ENCODE data around the gene FKBP2. TPM values are rescaled to one million over a fixed set of nuclear protein-coding genes. Genes with fewer than 3 reads are reported as not detected.

Gene FKBP2
- total RNA-seq, 1 experiment from 2014 or later = 41.0 TPM

- no peak overlapping the region for H4K8ac ChIP-seq (replicated peaks; ENCODE audit: insufficient read length, low read depth, low read length)
- H3K36me3 Mint-ChIP-seq (ENCODE audit: insufficient read depth in 1 of 3, low read depth in 3 of 3) = peaks cover 0 to 15% (median 14%) of the 10 kb centered on the region in 3 experiments; a peak in 4 of 7 replicates
- no peak overlapping the region for H3K18ac ChIP-seq (ENCODE audit: insufficient read length, low read depth, low read length)
- H2AFZ ChIP-seq (ENCODE audit: low read length) = no peak overlapping the region
- H2BK5ac ChIP-seq (ENCODE audit: insufficient read length, low read length) = no peak overlapping the region
- peaks cover 17% of the 10 kb centered on the region for H3K23me2 ChIP-seq (ENCODE audit: insufficient read length, low read depth, low read length, poor library complexity, severe bottlenecking)
- H2BK120ac ChIP-seq (ENCODE audit: low read depth, low read length, poor library complexity, severe bottlenecking) = no peak overlapping the region
- no peak overlapping the region for H3K27ac ChIP-seq (ENCODE audit: insufficient read length, low read depth, low read length)
- H2AK5ac ChIP-seq (ENCODE audit: insufficient read length, low read length) = no peak overlapping the region
- H3K4me1 ChIP-seq (ENCODE audit: insufficient read depth, low read length) = 0 out of 2 replicates have a peak, but pooled peaks cover 3% of the 10 kb centered on the region
- H3K4ac ChIP-seq (ENCODE audit: low read depth, low read length) = no peak overlapping the region
- peak overlapping the region; percentile 50 for H3K4me2 ChIP-seq (ENCODE audit: insufficient read depth, insufficient read length, low read length)
- H3K79me1 ChIP-seq (ENCODE audit: insufficient read depth, low read depth, low read length, poor library complexity, severe bottlenecking) = no peaks in the 10 kb centered on the region
- WGBS (ENCODE audit: extremely low coverage, insufficient read length, low lambda C conversion rate) = no CpG with 5 or more reads among the region's 22 CpGs
- no peak overlapping the region for H2BK12ac ChIP-seq (ENCODE audit: insufficient read length, low read depth, low read length)
- H4K5ac ChIP-seq (ENCODE audit: insufficient read length, low read depth, low read length) = no peak overlapping the region
- H3K9me3 ChIP-seq (ENCODE audit: control insufficient read depth, low read depth, low read length) = no peaks in the 10 kb centered on the region
- no peak overlapping the region for H3K9ac ChIP-seq (ENCODE audit: extremely low read depth, insufficient read length, low read length)
- no peak for TF ChIP-seq CTCF (conservative IDR thresholded peaks at IDR 0.05)
- no peak overlapping the region for H4K91ac ChIP-seq (ENCODE audit: insufficient read length, low read depth, low read length)
- H3K23ac ChIP-seq (ENCODE audit: insufficient read length, low read depth, low read length) = no peak overlapping the region
- H2BK20ac ChIP-seq (ENCODE audit: low read depth, low read length, poor library complexity, severe bottlenecking) = no peak overlapping the region
- no peak for DNase-seq
- H3K27ac Mint-ChIP-seq = peak overlapping the region; percentile 47 to 70 (median 55); a peak in 4 of 7 replicates
- H3K4me1 Mint-ChIP-seq = peaks cover 20 to 23% of the 10 kb centered on the region in 2 experiments
- no peaks in the 10 kb centered on the region for H3K9me3 Mint-ChIP-seq
- H3T11ph ChIP-seq (ENCODE audit: low read length) = no peak overlapping the region
- no peaks in the 10 kb centered on the region for H3K79me2 ChIP-seq (ENCODE audit: insufficient read depth, low read length)
- H4K20me1 ChIP-seq (ENCODE audit: control insufficient read depth, insufficient read depth, insufficient read length) = no peaks in the 10 kb centered on the region
- H3K27me3 Mint-ChIP-seq (ENCODE audit: low read depth) = no peaks in the 10 kb centered on the region
- no peaks in the 10 kb centered on the region for H3K27me3 ChIP-seq (ENCODE audit: insufficient read depth, low read length)
- no peak overlapping the region; the same call in 1 of the 2 replicates for H3K14ac ChIP-seq (ENCODE audit: insufficient read depth, low read length)
- no peak overlapping the region for H3K56ac ChIP-seq (ENCODE audit: insufficient read length, low read depth, low read length)
- peak overlapping the region; percentile 80 to 91 for H3K4me3 Mint-ChIP-seq
- no peak overlapping the region for H2BK15ac ChIP-seq (ENCODE audit: low read depth, low read length)
Observed at GRCh38 chr11:64224891-64225607, 15.8 kb upstream of the FKBP2 start.
